GM19043 (cell line): ENCODE results near the gene SEMA3F.

ENCODE experiments used
- ATAC-seq: cut with Tn5 transposase; IDR thresholded peaks from one replicate; pipeline ENCODE4 v1.9.1; 2021; ENCODE audit warnings: low read depth; ENCODE audit not compliant: unreplicated experiment

SEMA3F gene

GRCh38 chr3:50155491-50155878, 361 bp downstream of the SEMA3F start:
- ATAC-seq: no peak

- ATAC-seq: no peak
These were observed 767 bp downstream of the SEMA3F start for GRCh38 chr3:50155891-50156290.

GRCh38 chr3:50156549-50157493, 1.7 kb downstream of the SEMA3F start:
- ATAC-seq: no peak

GRCh38 chr3:50157827-50158529, 2.9 kb downstream of the SEMA3F start:
- no peak for ATAC-seq

GRCh38 chr3:50158530-50159146, 3.5 kb downstream of the SEMA3F start:
- ATAC-seq: no peak

DNA sequence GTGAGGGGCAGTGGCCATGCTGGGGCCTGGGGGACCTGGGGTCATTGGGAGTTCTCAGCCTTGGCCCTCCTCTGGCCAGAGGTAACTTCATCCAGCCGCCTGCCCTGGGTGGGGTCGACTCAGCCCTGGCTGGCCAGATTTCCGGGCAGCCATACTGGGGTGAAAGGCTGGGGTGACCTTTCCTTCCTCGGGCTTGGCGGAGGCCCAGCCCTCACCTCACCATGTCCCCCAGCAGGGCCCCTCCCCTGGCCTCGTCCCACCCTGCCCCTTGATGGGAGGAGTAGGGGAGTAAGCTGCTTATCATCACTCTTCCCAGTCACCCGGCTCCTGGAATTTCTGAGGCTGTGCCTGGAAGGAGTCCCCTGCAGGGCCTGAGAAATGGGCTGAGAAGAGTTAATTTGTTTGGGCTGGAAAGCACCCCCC, 5.4 kb downstream of the SEMA3F start:
- no peak for ATAC-seq

DNA sequence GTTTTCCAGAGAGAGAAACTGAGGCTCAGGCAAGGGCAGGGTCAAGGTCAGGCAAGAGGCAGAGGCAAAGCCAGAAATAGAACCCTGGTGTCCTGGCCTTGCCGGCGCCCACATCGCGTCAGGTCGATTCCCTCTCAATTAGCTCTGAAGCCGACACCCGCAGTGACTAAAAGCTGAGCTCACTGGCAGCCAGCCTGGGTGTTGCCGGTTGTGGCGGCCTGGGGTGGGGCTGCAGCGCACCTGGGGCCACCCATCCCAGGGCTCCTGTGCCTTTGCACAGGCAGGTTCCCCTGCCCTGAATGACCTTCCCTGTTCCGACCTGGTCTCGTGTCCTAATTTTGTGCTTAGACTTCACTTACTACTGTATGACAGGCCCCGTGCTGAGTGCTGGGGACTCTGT, 6.2 kb downstream of the SEMA3F start:
- ATAC-seq: no peak

DNA sequence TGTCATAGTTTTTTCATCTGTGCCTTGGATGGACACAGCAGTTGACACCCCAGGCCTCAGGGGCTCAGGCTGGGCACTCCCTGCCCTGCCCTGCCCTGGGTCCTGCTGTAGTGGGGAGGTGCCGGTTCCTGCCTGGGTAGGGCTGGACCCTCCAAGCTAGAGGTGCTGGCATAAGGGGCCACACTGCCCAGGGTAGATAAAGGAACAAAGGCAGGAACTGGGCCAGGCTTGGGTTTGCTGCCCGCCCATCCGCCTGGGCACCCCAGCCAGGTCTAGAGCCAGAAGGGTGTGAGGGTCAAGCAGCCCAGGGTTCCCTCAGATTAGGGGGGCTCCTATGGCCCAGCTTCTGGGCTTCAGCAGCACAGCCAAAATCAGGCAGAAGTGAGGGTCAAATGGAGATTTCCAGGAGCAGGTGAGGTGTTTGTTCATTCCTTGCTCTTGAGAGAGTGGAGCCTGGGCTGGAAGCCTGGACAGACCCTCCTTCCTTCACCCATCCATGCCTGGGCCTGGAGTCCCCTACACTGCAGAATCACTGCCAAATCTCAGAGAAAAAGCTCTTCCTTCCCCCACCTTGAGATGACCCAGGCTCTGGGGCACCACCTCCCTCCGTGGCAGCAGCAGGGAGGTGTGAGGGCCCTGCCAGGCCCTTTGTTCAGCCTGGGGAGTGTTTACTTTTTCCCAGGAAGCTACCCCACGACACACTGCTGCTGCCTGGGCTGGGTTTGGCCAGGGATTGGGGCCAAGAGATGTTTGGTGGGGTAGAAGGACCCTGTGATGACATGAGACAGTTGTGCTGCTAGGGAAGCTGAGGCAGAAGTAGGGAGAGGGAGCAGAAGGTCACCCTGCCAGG, 7.1 kb downstream of the SEMA3F start:
- ATAC-seq: no peak

- ATAC-seq: no peak
These were observed 8.7 kb downstream of the SEMA3F start for GRCh38 chr3:50163572-50164455.

GRCh38 chr3:50164481-50164880, 9.4 kb downstream of the SEMA3F start:
- ATAC-seq: no peak

DNA sequence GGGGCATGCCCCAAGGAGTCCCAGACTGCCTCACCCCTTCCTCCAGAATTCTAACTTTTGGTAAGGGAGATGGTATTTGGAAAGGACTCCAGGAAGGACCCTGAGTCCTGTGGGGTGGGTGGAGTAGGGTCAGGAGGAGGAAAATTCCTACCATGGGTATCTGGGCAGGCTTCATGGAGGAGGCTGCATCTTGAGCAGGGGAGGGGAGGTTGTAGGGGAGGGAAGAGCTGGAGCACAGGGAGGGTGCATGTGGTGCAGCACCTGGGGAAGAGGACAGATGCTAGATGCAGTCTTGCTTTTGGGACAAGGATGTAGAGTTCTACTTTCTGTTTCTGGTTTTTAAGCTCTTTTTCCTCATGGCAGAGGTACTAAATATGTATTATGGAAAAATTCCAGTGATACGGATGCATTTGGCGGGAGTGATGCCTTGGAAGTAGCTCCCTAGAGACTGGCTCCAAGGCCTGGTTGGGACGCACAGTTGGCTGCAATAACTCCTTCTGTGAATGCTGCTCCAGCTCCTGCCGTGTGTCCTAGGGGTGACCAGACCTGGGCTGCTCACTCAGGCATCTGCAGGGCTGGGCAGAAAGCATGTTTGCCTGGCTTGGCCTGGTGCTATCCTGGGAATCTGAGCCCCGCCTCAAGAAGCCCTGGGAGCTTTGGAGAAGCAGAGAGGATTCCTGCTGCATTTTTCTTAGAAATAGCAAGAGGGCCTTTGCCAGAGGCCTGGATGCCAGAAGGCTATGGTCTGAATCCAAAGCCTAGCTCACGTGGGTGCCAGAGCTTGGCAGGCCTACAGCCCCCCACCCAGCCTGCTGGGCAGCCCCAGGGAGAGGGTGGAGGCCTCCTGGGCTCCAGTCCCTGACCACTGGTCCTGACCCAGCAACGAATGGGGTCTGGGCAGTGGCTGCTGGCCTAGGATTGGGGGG, 10.1 kb downstream of the SEMA3F start:
- no peak for ATAC-seq

DNA sequence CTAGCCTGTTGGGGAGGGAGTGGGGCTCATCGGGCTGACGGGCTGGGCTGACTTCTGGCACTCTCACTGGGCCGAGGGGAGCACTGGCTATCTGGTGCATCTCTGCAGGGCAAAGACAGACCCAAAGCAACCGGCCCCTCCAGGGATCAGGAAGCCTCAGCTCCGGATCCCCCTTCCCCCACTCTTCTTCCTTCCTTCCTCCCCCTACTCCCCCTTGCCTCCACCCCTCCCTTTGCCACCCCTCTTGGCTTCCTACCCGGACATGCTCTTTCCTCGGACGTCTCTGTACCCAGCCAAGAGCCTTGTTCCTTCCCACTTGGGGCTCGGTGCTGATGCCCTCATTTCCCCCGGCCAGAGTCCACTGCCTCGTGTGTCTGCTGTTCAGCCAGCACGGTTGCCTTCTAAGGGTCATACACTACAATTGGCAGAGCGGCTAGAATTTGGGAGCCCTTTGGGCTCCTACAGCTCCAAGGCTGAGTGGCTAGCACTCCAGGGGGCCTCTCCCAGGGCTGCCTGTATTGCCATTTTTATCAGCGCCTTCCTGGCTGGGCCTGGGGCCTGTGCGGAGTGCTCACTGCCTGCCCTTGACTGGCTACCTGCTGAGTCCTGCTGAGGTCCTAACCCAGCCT, 10.9 kb downstream of the SEMA3F start:
- no peak for ATAC-seq

GRCh38 chr3:50166620-50167019, 11.5 kb downstream of the SEMA3F start:
- ATAC-seq: no peak

GRCh38 chr3:50167069-50167840, 12.1 kb downstream of the SEMA3F start:
- ATAC-seq: no peak

GRCh38 chr3:50167841-50168209, 12.7 kb downstream of the SEMA3F start:
- ATAC-seq: no peak

DNA sequence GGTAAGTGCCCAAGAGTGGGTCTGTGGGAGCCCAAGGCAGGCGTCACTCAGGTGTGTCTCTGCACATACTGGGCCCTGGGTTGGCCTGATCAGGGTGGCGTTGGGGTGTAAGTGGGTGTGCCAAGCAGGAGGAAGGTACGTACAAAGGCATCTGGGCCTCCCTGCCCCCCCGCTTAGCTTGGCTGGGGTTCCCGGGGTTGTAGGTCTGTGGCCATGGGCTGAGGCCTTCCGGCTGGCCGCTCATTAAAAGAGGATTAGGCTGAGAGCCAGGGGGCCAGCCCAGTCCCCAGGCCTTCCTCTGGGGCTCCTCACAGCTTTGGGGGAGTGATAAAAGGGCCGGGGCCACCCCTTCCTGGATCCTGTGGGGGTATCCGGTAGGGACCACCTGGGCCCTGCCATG, 13.3 kb downstream of the SEMA3F start:
- ATAC-seq: no peak

DNA sequence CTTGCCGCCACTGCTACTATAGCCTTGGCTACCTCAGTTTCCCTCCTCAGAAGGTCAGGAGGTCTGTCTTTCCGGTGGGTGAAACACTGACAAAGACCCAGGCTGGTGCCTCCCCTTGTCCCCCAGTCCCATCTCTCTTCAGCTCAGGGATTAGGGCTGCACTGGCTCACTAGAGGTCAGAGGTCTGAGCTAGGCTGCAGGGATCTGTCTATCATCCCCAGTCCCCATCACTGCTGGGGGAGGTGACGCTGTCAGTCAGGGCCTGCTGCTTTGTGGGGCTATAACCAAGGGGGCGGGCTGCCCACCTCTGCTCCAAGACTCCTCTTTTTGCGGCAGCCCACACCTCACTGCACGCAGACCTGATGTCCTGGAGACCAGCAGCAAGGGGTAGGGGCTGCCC, 13.7 kb downstream of the SEMA3F start:
- no peak for ATAC-seq
